ENCODE results near the gene CHAMP1. TPM values are rescaled to one million over a fixed set of nuclear protein-coding genes. Genes with fewer than 3 reads are reported as not detected.

CHAMP1 gene
- total RNA-seq, 2 experiments from 2014 or later: 11.0 to 12.2 TPM

GRCh38 chr13:114319441-114319913 is 5.2 kb downstream of the CHAMP1 start:
- POLR2A ChIA-PET: no interaction called here
- no peak for ATAC-seq (ENCODE audit: poor library complexity)
- Mint-ChIP-seq H3K36me3 (ENCODE audit: low read depth) (peaks cover 50% of the 10 kb centered on the region), H3K4me1 (ENCODE audit: low read depth) (peaks cover 42% of the 10 kb centered on the region), H3K9me3 (no peaks in the 10 kb centered on the region), H3K27me3 (no peaks in the 10 kb centered on the region), H3K4me3 (no peak overlapping the region), H3K27ac (peak overlapping the region; percentile 13)
- peaks cover 37% of the 10 kb centered on the region for H3K36me3 ChIP-seq (ENCODE audit: insufficient read depth, low read length)
- no peaks in the 10 kb centered on the region for H3K27me3 ChIP-seq (ENCODE audit: control insufficient read depth in 1 of 2, insufficient read depth in 2 of 2, low read length in 2 of 2)
- H3K4me1 ChIP-seq (ENCODE audit: insufficient read depth, low read length): peaks cover 25% of the 10 kb centered on the region
- no peaks in the 10 kb centered on the region for H3K9me3 ChIP-seq (ENCODE audit: control insufficient read depth in 1 of 2, insufficient read depth in 1 of 2, low read length in 2 of 2)
- TF ChIP-seq, protein P1, sequence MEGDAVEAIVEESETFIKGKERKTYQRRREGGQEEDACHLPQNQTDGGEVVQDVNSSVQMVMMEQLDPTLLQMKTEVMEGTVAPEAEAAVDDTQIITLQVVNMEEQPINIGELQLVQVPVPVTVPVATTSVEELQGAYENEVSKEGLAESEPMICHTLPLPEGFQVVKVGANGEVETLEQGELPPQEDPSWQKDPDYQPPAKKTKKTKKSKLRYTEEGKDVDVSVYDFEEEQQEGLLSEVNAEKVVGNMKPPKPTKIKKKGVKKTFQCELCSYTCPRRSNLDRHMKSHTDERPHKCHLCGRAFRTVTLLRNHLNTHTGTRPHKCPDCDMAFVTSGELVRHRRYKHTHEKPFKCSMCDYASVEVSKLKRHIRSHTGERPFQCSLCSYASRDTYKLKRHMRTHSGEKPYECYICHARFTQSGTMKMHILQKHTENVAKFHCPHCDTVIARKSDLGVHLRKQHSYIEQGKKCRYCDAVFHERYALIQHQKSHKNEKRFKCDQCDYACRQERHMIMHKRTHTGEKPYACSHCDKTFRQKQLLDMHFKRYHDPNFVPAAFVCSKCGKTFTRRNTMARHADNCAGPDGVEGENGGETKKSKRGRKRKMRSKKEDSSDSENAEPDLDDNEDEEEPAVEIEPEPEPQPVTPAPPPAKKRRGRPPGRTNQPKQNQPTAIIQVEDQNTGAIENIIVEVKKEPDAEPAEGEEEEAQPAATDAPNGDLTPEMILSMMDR (IDR thresholded peaks at IDR 0.05): no peak
- CTCF ChIA-PET: no interaction called here
- intact Hi-C loops (cut with DNase I, micrococcal nuclease): no loop called here
- H3K27ac ChIP-seq (ENCODE audit: low read depth in 1 of 2, low read length in 2 of 2): no peak overlapping the region
- DNase-seq: no peak
- no peak overlapping the region for H3K4me3 ChIP-seq (ENCODE audit: low read length)

DNA sequence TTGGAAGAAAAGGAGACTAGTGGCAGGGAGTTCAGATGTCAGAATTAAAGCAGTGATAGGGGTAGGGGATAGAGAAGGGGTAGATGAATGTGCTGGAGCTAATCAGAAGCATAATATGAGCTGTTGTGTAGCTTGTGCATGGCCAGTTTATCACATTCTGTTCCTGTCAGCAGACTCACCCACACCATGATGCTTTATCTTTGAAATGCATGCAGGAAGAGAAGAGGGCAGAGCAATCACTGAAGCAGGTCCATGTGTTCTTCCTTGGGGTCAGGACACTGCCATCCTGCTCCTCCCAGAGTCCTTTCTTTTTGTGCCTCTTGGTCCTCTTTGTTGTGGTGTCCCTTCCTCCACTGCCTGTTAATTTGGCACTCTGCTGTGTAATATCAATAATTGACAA is 5.8 kb downstream of the CHAMP1 start:
- Histone ChIP-seq H3K4me3 (ENCODE audit: low read length) (no peak overlapping the region), H3K27ac (ENCODE audit: low read depth in 1 of 2, low read length in 2 of 2) (no peak overlapping the region), H3K9me3 (ENCODE audit: control insufficient read depth in 1 of 2, insufficient read depth in 1 of 2, low read length in 2 of 2) (no peaks in the 10 kb centered on the region), H3K27me3 (ENCODE audit: control insufficient read depth in 1 of 2, insufficient read depth in 2 of 2, low read length in 2 of 2) (no peaks in the 10 kb centered on the region), H3K36me3 (ENCODE audit: insufficient read depth, low read length) (peaks cover 43% of the 10 kb centered on the region), H3K4me1 (ENCODE audit: insufficient read depth, low read length) (peaks cover 23% of the 10 kb centered on the region)
- POLR2A ChIA-PET: no interaction called here
- peaks cover 38% of the 10 kb centered on the region for H3K4me1 Mint-ChIP-seq (ENCODE audit: low read depth)
- no peak overlapping the region for H3K4me3 Mint-ChIP-seq
- no peak for ATAC-seq (ENCODE audit: poor library complexity)
- CTCF ChIA-PET: no interaction called here
- TF ChIP-seq, protein P1 (IDR thresholded peaks at IDR 0.05): no peak
- peaks cover 56% of the 10 kb centered on the region for H3K36me3 Mint-ChIP-seq (ENCODE audit: low read depth)
- no peaks in the 10 kb centered on the region for H3K27me3 Mint-ChIP-seq
- no peaks in the 10 kb centered on the region for H3K9me3 Mint-ChIP-seq
- intact Hi-C loops (cut with DNase I, micrococcal nuclease): no loop called here
- DNase-seq: no peak
- H3K27ac Mint-ChIP-seq: peak overlapping the region; percentile 13

- Mint-ChIP-seq H3K27me3 (no peaks in the 10 kb centered on the region), H3K36me3 (ENCODE audit: low read depth) (peaks cover 68% of the 10 kb centered on the region), H3K4me1 (ENCODE audit: low read depth) (peaks cover 41% of the 10 kb centered on the region), H3K9me3 (no peaks in the 10 kb centered on the region), H3K27ac (no peak overlapping the region), H3K4me3 (no peak overlapping the region)
- Histone ChIP-seq H3K9me3 (ENCODE audit: control insufficient read depth in 1 of 2, insufficient read depth in 1 of 2, low read length in 2 of 2) (no peaks in the 10 kb centered on the region), H3K27ac (ENCODE audit: low read depth in 1 of 2, low read length in 2 of 2) (no peak overlapping the region), H3K36me3 (ENCODE audit: insufficient read depth, low read length) (peaks cover 55% of the 10 kb centered on the region), H3K4me1 (ENCODE audit: insufficient read depth, low read length) (peaks cover 14% of the 10 kb centered on the region), H3K27me3 (ENCODE audit: control insufficient read depth in 1 of 2, insufficient read depth in 2 of 2, low read length in 2 of 2) (no peaks in the 10 kb centered on the region), H3K4me3 (ENCODE audit: low read length) (no peak overlapping the region)
- DNase-seq (no peak), ATAC-seq (ENCODE audit: poor library complexity) (no peak)
- ChIA-PET CTCF (no interaction called here), POLR2A (interaction anchor here (0.8 kb wide), 1 partner anchor 41 kb away, joined by 4 read pairs; no protein-coding TSS in a partner anchor)
- TF ChIP-seq, protein P1 (IDR thresholded peaks at IDR 0.05): no peak
- intact Hi-C loops (cut with DNase I, micrococcal nuclease): no loop called here
Observed at GRCh38 chr13:114321256-114321655, 7.0 kb downstream of the CHAMP1 start.

All from CD4-positive, alpha-beta T cell (primary cell).